Colonic mucosa (tissue), 4 donors: ENCODE data around the gene JAKMIP1. TPM values are rescaled to one million over a fixed set of nuclear protein-coding genes. Genes with fewer than 3 reads are reported as not detected.

Experiments
- DNase-seq: peaks from one replicate; pipeline ENCODE4 v3.0.0-alpha.2; 2020
- H3K27ac ChIP-seq: fragments of 200-600 bp; one replicate; pipeline ENCODE4 v1.8.0; 2021
- H3K27me3 ChIP-seq: fragments of 200-600 bp; one replicate; pipeline ENCODE4 v1.8.0; 2021
- H3K36me3 ChIP-seq: fragments of 200-600 bp; one replicate; pipeline ENCODE4 v1.8.0; 2021
- H3K4me1 ChIP-seq: fragments of 200-600 bp; one replicate; pipeline ENCODE4 v1.8.0; 2021; ENCODE audit warnings: mild to moderate bottlenecking
- H3K4me3 ChIP-seq: fragments of 200-600 bp; one replicate; pipeline ENCODE4 v1.8.0; 2021
- H3K9ac ChIP-seq, 2 donors: one replicate each; pipeline ENCODE4 v1.7.0; 2013; ENCODE audit warnings: control low read depth in 2 of 2, low read depth in 2 of 2, low read length in 2 of 2
- H3K9me3 ChIP-seq: fragments of 200-600 bp; one replicate; pipeline ENCODE4 v1.8.0; 2021
- CTCF ChIP-seq: fragments of 200-600 bp; IDR thresholded peaks from one replicate; pipeline ENCODE4 v1.8.0; 2022; ENCODE audit warnings: antibody characterized with exemption, mild to moderate bottlenecking
- intact Hi-C: fragments of 100-400 bp; cut with DNase I; formaldehyde crosslinking; loops from one replicate; pipeline ENCODE4 v1.14.1; 2022
- total RNA-seq, 2 donors: library from RNA; stranded (reverse); fragmentation: NEBNext Ultra II Directional in 1 of 2; extraction: Animal tissue kit (Norgen Biotek cat#: 25700) in 1 of 2; gene quantifications; one replicate each; pipeline ENCODE4 v1.2.1, GENCODE V29; 2021
- donor health status: healthy.
- donor health status: DM: no; HTN: no; CAD: no.
- donor health status: DM: no; HTN: no; CAD: no.

The JAKMIP1 gene
- total RNA-seq, 2 donors from 2014 or later: 0.19 to 0.42 TPM

GRCh38 chr4:6235012-6235411 lies 34.7 kb upstream of the JAKMIP1 start:
- Histone ChIP-seq H3K36me3 (no peaks in the 10 kb centered on the region), H3K9me3 (no peaks in the 10 kb centered on the region), H3K27ac (no peak overlapping the region), H3K4me3 (no peak overlapping the region), H3K27me3 (no peaks in the 10 kb centered on the region), H3K9ac (no peak overlapping the region), H3K4me1 (no peaks in the 10 kb centered on the region)
- intact Hi-C loops: no loop called here
- TF ChIP-seq CTCF: no peak
- DNase-seq: no peak

- no peak for DNase-seq
- Histone ChIP-seq H3K27me3 (no peaks in the 10 kb centered on the region), H3K4me3 (no peak overlapping the region), H3K36me3 (no peaks in the 10 kb centered on the region), H3K9me3 (no peaks in the 10 kb centered on the region), H3K4me1 (no peaks in the 10 kb centered on the region), H3K27ac (no peak overlapping the region), H3K9ac (no peak overlapping the region)
- no peak for TF ChIP-seq CTCF
- intact Hi-C loops: no loop called here
Observed at GRCh38 chr4:6233929-6234328, 33.6 kb upstream of the JAKMIP1 start.

GRCh38 chr4:6232836-6233785 lies 32.8 kb upstream of the JAKMIP1 start:
- Histone ChIP-seq H3K4me3 (no peak overlapping the region), H3K9me3 (no peaks in the 10 kb centered on the region), H3K36me3 (no peaks in the 10 kb centered on the region), H3K9ac (no peak overlapping the region), H3K27me3 (no peaks in the 10 kb centered on the region), H3K4me1 (no peaks in the 10 kb centered on the region), H3K27ac (no peak overlapping the region)
- intact Hi-C loops: no loop called here
- DNase-seq: no peak
- no peak for TF ChIP-seq CTCF

GRCh38 chr4:6231663-6232165 lies 31.4 kb upstream of the JAKMIP1 start:
- H3K9ac ChIP-seq: no peak overlapping the region
- H3K4me3 ChIP-seq: no peak overlapping the region

More at GRCh38 chr4:6231663-6232165, 31.4 kb upstream of the JAKMIP1 start:
- TF ChIP-seq CTCF: no peak
- H3K27ac ChIP-seq: no peak overlapping the region
- no peaks in the 10 kb centered on the region for H3K27me3 ChIP-seq
- H3K36me3 ChIP-seq: no peaks in the 10 kb centered on the region
- no peaks in the 10 kb centered on the region for H3K4me1 ChIP-seq
- no peaks in the 10 kb centered on the region for H3K9me3 ChIP-seq
- intact Hi-C loops: no loop called here
- no peak for DNase-seq
